ENCODE results near the gene WDR53.

GRCh38 chr3:196617256-196617655 is 48.9 kb upstream of the WDR53 start:
- TF ChIP-seq CTCF (IDR thresholded peaks at IDR 0.05) (no peak), EP300 (IDR thresholded peaks at IDR 0.05) (no peak), POLR2AphosphoS5 (IDR thresholded peaks at IDR 0.05) (no peak)

All from suprapubic skin (tissue), 4 donors.